Neutrophil (primary cell): Measurements from ENCODE around the gene RHEB.

Source experiments
- H3K27ac ChIP-seq: fragments of 200-600 bp; sonication (generic); 2 replicates; pipeline ENCODE4 v1.5.1; 2016; ENCODE audit warnings: mild to moderate bottlenecking, moderate library complexity
- H3K27me3 ChIP-seq: fragments of 200-600 bp; sonication (generic); 2 replicates; pipeline ENCODE4 v1.6.0; 2016; ENCODE audit warnings: mild to moderate bottlenecking
- H3K36me3 ChIP-seq: fragments of 200-600 bp; sonication (generic); 2 replicates; pipeline ENCODE4 v1.5.1; 2017
- H3K4me1 ChIP-seq, 2 experiments: fragments of 200-600 bp in 1 of 2; sonication (generic) in 1 of 2; 1 replicate in 1 of 2; 2 replicates in 1 of 2; pipeline versions ENCODE4 v1.5.1 to v1.6.1; 2013 to 2016; ENCODE audit warnings: low read depth in 1 of 2, low read length in 1 of 2, mild to moderate bottlenecking in 1 of 2, moderate library complexity in 1 of 2; ENCODE audit not compliant: control insufficient read depth in 1 of 2, insufficient read depth in 1 of 2
- H3K4me3 ChIP-seq, 2 experiments: fragments of 200-600 bp in 1 of 2; sonication (generic) in 1 of 2; 1 replicate in 1 of 2; 2 replicates in 1 of 2; pipeline ENCODE4 v1.5.1; 2013 to 2016; ENCODE audit warnings: low read depth in 1 of 2, low read length in 1 of 2, mild to moderate bottlenecking in 1 of 2, moderate library complexity in 1 of 2
- H3K9me3 ChIP-seq: fragments of 200-600 bp; sonication (generic); 2 replicates; pipeline ENCODE4 v1.5.1; 2016
- TF ChIP-seq, protein P1 (sequence below): fragments of 200-600 bp; sonication (generic); IDR thresholded peaks from 2 replicates; pipeline ENCODE4 v1.5.1; 2016; ENCODE audit warnings: antibody characterized with exemption

Gene RHEB

DNA sequence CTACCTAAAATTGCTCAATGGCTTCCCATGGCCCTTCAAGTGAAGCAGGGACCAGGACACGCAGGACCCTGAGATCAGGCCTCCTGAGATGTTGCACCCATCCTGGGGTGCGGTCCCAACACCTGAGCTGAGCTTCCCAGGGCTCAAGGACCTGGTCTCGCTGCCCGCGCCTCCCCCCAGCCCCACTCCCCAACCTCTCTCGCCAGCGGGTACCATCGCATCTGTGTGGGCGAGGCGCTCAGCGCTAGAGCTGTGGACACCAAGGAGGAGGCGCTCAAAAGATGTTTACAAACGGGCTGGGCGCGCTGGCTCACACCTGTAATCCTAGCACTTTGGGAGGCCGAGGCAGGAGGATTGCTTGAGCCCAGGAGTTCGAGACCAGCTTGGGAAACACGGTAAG is 72.4 kb downstream of the RHEB start:
- TF ChIP-seq, protein P1, sequence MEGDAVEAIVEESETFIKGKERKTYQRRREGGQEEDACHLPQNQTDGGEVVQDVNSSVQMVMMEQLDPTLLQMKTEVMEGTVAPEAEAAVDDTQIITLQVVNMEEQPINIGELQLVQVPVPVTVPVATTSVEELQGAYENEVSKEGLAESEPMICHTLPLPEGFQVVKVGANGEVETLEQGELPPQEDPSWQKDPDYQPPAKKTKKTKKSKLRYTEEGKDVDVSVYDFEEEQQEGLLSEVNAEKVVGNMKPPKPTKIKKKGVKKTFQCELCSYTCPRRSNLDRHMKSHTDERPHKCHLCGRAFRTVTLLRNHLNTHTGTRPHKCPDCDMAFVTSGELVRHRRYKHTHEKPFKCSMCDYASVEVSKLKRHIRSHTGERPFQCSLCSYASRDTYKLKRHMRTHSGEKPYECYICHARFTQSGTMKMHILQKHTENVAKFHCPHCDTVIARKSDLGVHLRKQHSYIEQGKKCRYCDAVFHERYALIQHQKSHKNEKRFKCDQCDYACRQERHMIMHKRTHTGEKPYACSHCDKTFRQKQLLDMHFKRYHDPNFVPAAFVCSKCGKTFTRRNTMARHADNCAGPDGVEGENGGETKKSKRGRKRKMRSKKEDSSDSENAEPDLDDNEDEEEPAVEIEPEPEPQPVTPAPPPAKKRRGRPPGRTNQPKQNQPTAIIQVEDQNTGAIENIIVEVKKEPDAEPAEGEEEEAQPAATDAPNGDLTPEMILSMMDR: no peak
- H3K9me3 ChIP-seq: no peaks in the 10 kb centered on the region
- peaks cover 42% of the 10 kb centered on the region for H3K27me3 ChIP-seq
- H3K4me3 ChIP-seq: no peak overlapping the region
- H3K4me1 ChIP-seq: peaks cover 6 to 8% of the 10 kb centered on the region in 2 experiments
- H3K36me3 ChIP-seq: no peaks in the 10 kb centered on the region
- H3K27ac ChIP-seq: no peak overlapping the region

DNA sequence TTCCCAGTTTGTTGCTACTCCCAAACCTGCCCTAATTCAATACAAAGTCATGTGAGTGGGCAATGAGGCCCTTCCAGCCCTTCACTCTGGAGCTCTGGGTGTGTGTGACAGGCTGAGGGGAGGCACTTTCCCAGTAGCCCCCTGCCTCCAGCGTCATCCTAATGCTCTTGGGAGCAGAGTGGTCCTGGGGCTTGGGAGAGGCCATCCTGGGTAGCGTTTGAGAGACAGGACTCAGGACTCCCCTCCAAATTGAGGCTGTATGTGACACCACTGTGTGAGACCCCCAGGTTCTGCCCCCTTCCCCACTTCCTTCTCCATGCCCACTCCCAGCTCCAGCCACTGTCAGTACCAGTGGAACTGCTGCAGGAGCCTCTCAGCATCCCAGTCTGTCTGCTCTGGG is 73.3 kb downstream of the RHEB start:
- Histone ChIP-seq H3K9me3 (no peaks in the 10 kb centered on the region), H3K27ac (no peak overlapping the region), H3K4me3 (no peak overlapping the region), H3K36me3 (no peaks in the 10 kb centered on the region), H3K27me3 (peaks cover 42% of the 10 kb centered on the region), H3K4me1 (peaks cover 8 to 9% of the 10 kb centered on the region in 2 experiments)
- TF ChIP-seq, protein P1: no peak

DNA sequence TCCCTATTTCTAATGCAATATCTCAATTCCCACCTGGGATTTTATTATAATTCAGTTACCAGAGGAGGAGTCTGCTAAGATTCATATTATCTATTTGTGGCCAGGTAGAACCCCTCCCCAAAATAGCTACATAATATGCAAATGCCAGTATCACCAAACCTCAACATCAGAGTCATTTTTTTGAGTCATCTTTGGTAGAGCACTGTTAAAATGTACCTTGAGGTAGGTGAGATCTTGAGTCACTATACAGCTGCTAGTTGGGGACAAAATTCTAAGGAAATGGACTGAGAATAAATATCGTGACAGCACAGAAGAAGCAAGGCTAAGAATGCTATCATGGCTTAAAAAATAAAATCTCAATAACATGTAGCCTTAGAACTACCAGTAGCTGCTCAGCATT is 75.1 kb downstream of the RHEB start:
- Histone ChIP-seq H3K4me1 (peaks cover 13% of the 10 kb centered on the region in 2 experiments), H3K27me3 (peaks cover 53% of the 10 kb centered on the region), H3K36me3 (no peaks in the 10 kb centered on the region), H3K9me3 (no peaks in the 10 kb centered on the region), H3K4me3 (no peak overlapping the region), H3K27ac (no peak overlapping the region)
- TF ChIP-seq, protein P1: no peak

DNA sequence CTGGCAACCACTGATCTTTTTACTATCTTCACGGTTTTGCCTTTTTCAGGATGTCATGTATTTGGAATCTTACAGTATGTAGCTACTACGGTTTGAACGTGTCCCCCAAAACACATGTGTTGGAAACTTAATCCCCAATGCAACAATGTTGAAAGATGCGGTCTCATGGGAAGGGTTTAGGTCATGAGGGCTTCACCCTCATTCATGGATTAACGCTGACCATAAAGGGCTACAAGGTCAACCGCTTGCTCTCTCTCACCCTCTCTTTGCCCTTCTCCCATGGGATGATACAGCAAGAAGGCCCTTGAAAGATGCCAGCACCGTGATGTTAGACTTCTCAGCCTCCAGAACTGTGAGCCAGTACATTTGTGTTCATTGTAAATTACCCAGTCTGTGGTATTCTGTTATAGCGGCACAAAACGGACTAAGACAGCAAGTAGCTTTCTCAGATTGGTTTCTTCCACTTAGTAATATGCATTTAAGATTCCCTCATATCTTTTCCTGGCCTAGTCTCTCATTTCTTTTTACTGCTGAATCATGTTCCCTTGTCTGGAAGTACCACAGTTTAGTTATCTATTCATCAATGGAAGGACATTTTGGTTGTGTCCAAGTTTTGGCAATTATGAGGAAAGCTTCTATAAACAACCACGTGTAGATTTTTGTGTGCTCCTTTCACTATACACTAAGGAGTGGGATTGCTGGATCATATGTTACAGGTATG is 76.8 kb downstream of the RHEB start:
- TF ChIP-seq, protein P1: no peak
- Histone ChIP-seq H3K4me3 (no peak overlapping the region), H3K36me3 (no peaks in the 10 kb centered on the region), H3K27ac (no peak overlapping the region), H3K9me3 (no peaks in the 10 kb centered on the region), H3K4me1 (peaks cover 6 to 11% of the 10 kb centered on the region in 2 experiments), H3K27me3 (peaks cover 53% of the 10 kb centered on the region)

DNA sequence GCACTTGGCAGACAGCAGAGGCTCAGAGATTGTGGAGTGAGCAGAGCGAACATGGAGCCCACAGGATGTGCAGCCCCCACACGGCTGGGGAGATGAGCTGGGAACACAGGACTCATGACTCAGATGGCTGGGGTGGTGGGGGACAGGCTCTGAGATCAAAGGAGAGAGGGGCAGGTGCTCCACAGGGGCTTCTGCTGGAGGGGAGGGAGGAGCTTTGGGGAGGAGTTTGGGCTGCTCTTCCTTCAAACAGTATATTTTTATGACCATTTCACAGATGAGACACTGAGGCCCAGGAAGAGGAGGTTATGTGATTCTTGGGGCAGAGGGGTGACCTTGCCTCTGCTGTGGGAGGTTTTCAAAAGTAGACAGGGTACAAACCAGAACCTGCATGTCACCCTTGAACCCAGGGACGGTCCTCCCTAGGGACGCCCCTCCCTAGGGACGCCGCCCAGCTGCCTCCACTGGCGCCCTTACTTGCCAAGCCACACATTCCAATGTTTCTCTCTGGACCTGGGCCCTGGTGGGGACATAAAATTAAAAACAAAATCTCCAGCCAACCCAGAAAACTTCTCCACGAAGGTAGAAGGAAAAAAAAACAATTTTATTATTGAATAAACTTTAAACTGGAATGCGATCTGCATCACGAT is 78.8 kb downstream of the RHEB start:
- no peak overlapping the region for H3K27ac ChIP-seq
- H3K27me3 ChIP-seq: peaks cover 47% of the 10 kb centered on the region
- peaks cover 6 to 8% of the 10 kb centered on the region in 2 experiments for H3K4me1 ChIP-seq
- no peaks in the 10 kb centered on the region for H3K36me3 ChIP-seq
- no peak overlapping the region for H3K4me3 ChIP-seq
- TF ChIP-seq, protein P1: no peak
- no peaks in the 10 kb centered on the region for H3K9me3 ChIP-seq
